KMS-11 (cell line): ENCODE data around the gene PCDH15.

Source experiments
- H2AFZ ChIP-seq: fragments of 200-600 bp; sonication (generic); 2 replicates; pipeline ENCODE4 v1.6.1; 2016; ENCODE audit warnings: antibody characterized with exemption, mixed run types, low read depth
- H3K27ac ChIP-seq: fragments of 200-600 bp; sonication (generic); 2 replicates; pipeline ENCODE4 v1.6.1; 2016; ENCODE audit warnings: mild to moderate bottlenecking, mixed run types
- H3K27me3 ChIP-seq: fragments of 200-600 bp; sonication (generic); 2 replicates; pipeline ENCODE4 v1.6.1; 2017; ENCODE audit warnings: mild to moderate bottlenecking, low read depth, mixed run types, moderate library complexity; ENCODE audit not compliant: insufficient read depth
- H3K36me3 ChIP-seq: fragments of 200-600 bp; sonication (generic); 2 replicates; pipeline ENCODE4 v1.6.1; 2017; ENCODE audit warnings: mild to moderate bottlenecking, mixed run types; ENCODE audit not compliant: insufficient read depth
- H3K4me1 ChIP-seq: fragments of 200-600 bp; sonication (generic); 2 replicates; pipeline ENCODE4 v1.6.1; 2016; ENCODE audit warnings: mild to moderate bottlenecking, low read depth, mixed run types; ENCODE audit not compliant: poor library complexity, severe bottlenecking
- H3K4me2 ChIP-seq: fragments of 200-600 bp; sonication (generic); 2 replicates; pipeline ENCODE4 v1.7.0; 2016; ENCODE audit warnings: mild to moderate bottlenecking, mixed run types
- H3K4me3 ChIP-seq: fragments of 200-600 bp; sonication (generic); IDR thresholded peaks from 2 replicates; pipeline ENCODE4 v1.6.1; 2017; ENCODE audit warnings: low read depth, low read length, mixed read lengths; ENCODE audit not compliant: insufficient read depth
- H3K79me2 ChIP-seq: fragments of 200-600 bp; sonication (generic); 2 replicates; pipeline ENCODE4 v1.6.1; 2016; ENCODE audit warnings: low read depth, mixed run types; ENCODE audit not compliant: insufficient read depth
- H3K9ac ChIP-seq: fragments of 200-600 bp; sonication (generic); 2 replicates; pipeline ENCODE4 v1.6.1; 2016; ENCODE audit warnings: mild to moderate bottlenecking, mixed run types
- H4K20me1 ChIP-seq: fragments of 200-600 bp; sonication (generic); 2 replicates; pipeline ENCODE4 v1.6.1; 2016; ENCODE audit warnings: mild to moderate bottlenecking, mixed run types; ENCODE audit not compliant: insufficient read depth
- TF ChIP-seq, protein P1 (sequence below): fragments of 200-600 bp; sonication (generic); conservative IDR thresholded peaks from 2 replicates; pipeline ENCODE4 v1.6.1; 2017; ENCODE audit warnings: low read depth, mild to moderate bottlenecking, antibody characterized with exemption, low read length, moderate library complexity, mixed read lengths

Gene PCDH15

DNA sequence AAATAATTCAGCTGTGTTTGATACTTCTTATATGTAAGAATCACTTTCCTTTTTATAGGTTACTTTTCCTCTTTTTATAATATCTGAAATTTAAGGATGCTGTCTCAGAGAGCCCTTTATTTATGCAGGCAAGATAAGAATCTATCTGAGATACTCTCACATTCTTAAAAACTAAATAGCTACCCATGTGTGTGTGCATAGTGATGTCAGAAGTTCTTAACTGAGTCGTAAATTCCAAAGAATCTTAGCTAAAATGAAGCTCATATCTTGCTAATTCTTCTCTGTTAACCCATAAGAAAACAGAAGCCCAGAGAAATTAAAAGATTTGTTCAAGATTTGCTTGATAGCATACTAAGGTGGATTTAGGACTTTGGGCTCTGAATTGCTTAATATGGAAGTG is 118.5 kb downstream of the PCDH15 start:
- Histone ChIP-seq H3K4me3 (no peak overlapping the region), H3K27me3 (no peaks in the 10 kb centered on the region), H3K36me3 (no peaks in the 10 kb centered on the region), H4K20me1 (no peaks in the 10 kb centered on the region), H3K4me1 (no peaks in the 10 kb centered on the region), H3K9ac (no peak overlapping the region), H3K27ac (no peak overlapping the region), H2AFZ (no peak overlapping the region), H3K79me2 (no peaks in the 10 kb centered on the region), H3K4me2 (no peak overlapping the region)
- TF ChIP-seq, protein P1, sequence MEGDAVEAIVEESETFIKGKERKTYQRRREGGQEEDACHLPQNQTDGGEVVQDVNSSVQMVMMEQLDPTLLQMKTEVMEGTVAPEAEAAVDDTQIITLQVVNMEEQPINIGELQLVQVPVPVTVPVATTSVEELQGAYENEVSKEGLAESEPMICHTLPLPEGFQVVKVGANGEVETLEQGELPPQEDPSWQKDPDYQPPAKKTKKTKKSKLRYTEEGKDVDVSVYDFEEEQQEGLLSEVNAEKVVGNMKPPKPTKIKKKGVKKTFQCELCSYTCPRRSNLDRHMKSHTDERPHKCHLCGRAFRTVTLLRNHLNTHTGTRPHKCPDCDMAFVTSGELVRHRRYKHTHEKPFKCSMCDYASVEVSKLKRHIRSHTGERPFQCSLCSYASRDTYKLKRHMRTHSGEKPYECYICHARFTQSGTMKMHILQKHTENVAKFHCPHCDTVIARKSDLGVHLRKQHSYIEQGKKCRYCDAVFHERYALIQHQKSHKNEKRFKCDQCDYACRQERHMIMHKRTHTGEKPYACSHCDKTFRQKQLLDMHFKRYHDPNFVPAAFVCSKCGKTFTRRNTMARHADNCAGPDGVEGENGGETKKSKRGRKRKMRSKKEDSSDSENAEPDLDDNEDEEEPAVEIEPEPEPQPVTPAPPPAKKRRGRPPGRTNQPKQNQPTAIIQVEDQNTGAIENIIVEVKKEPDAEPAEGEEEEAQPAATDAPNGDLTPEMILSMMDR = no peak

GRCh38 chr10:54681136-54681535 is 119.9 kb downstream of the PCDH15 start:
- no peaks in the 10 kb centered on the region for H3K79me2 ChIP-seq
- no peaks in the 10 kb centered on the region for H4K20me1 ChIP-seq
- TF ChIP-seq, protein P1 = no peak
- H2AFZ ChIP-seq = no peak overlapping the region
- H3K9ac ChIP-seq = no peak overlapping the region
- no peak overlapping the region for H3K4me2 ChIP-seq
- H3K27me3 ChIP-seq = no peaks in the 10 kb centered on the region
- no peaks in the 10 kb centered on the region for H3K4me1 ChIP-seq
- H3K36me3 ChIP-seq = no peaks in the 10 kb centered on the region
- H3K27ac ChIP-seq = no peak overlapping the region
- no peak overlapping the region for H3K4me3 ChIP-seq

DNA sequence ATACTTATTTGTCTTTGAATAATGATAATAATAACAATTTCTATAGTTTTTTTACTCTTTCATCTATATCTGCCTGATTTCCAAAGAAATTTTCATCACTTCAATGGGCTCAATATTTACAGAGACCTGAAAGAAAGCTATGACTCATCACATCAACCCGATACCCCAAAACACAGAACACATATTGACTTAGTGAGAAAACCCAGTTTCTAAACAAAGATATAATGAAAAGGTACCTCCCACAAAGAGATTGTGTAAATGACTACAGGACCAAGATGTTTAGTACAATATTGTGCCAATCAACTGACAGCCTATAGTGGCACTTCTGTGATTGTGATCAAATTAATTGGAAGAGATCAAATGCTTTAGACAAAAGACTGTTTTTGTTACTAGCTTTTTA is 133.9 kb downstream of the PCDH15 start:
- TF ChIP-seq, protein P1 = no peak
- Histone ChIP-seq H4K20me1 (no peaks in the 10 kb centered on the region), H3K27ac (no peak overlapping the region), H3K9ac (no peak overlapping the region), H3K79me2 (no peaks in the 10 kb centered on the region), H3K4me2 (no peak overlapping the region), H3K36me3 (no peaks in the 10 kb centered on the region), H3K27me3 (no peaks in the 10 kb centered on the region), H2AFZ (no peak overlapping the region), H3K4me3 (no peak overlapping the region), H3K4me1 (no peaks in the 10 kb centered on the region)

GRCh38 chr10:54666192-54666591 is 134.8 kb downstream of the PCDH15 start:
- H2AFZ ChIP-seq = no peak overlapping the region
- no peaks in the 10 kb centered on the region for H3K79me2 ChIP-seq
- no peak overlapping the region for H3K27ac ChIP-seq
- no peaks in the 10 kb centered on the region for H4K20me1 ChIP-seq
- no peak overlapping the region for H3K4me2 ChIP-seq
- H3K4me3 ChIP-seq = no peak overlapping the region
- no peak overlapping the region for H3K9ac ChIP-seq
- no peaks in the 10 kb centered on the region for H3K27me3 ChIP-seq
- no peaks in the 10 kb centered on the region for H3K36me3 ChIP-seq
- TF ChIP-seq, protein P1 = no peak
- no peaks in the 10 kb centered on the region for H3K4me1 ChIP-seq
